Measurements from ENCODE around the gene CADM2.
"Not testable (repeated sequence)": the region's sequence is repeated elsewhere in the genome, so short reads cannot be mapped to it uniquely, and the experiment has no call there.

The CADM2 gene

DNA sequence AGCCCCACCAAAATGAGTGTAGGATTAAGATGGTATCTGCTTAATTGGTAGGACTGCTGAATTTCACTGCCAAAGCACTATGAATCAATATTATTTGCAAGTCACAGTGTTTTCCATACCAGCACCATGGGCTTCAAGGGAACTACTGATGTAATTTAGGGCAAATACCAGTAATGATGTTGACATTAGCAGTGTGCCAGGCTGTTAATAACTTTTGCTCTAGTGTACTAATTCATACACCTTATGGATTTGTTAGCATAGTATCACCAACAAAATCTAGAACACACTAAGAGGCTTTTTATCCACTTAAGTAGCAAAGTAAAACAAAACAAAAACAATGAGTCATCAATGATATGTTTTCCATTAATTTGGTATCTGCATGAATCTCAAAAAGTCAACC is 888.2 kb downstream of the CADM2 start:
- no peak for DNase-seq

DNA sequence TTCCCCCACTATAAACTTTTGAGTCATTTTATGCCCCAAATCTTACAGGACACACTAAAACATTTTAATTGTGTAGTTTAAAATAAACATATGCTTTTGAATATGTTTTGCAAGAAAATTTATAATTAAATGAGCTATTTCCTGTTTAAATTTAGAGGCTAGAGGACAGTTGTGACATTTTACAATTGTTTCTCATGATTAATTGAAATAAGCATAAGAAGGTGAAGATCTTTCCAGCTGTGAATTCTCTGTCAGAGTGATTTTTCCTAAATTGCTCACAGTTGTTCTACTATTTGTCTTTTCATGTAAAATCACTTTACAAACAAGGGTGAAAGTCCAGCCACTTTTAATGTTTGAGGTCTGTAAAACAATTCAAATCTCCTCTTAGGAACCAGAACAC is 892.3 kb downstream of the CADM2 start:
- DNase-seq, result no peak

DNA sequence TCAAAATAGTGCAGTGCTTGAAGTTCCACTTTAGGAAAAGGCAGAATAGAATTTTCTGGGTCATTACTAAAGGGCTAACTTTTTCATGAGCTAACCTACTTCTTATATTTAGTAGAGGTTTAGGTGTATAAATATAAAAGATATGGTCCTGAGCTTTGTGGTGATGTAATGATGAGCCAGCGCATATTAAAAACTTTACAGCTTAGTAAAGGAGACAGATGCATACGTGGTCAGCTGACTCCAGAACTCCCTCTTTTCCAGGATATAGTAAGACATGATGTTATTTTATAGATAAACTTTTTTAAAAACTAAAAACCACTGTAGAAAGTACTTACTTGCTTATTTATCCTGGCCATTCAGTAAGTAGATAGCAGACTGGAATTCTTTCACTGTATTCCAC is 895.0 kb downstream of the CADM2 start:
- DNase-seq, result no peak

DNA sequence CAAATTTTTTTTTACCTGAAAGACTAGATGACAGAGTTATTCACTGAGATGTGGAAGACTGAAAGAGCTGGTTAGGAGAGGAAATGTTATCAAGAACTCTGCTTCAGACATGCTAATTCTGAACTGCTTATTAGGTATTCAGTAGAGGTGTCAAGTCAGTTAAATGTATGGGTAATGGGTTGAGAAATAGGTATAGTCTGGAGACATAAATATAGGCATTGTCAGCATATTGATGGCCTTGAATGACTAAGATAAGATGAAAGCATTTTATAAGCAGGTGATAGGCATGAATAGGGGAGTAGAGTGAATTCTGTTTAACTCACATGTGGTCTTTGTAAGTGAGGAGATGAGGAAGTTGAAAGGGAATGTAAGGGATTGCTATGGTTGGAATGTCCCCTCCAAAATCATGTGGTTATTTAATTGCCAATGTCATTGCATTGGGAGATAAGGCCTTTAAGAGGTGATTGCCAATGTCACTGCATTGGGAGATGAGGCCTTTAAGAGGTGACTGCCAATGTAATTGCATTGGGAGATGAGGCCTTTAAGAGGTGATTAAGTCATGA is 904.2 kb downstream of the CADM2 start:
- DNase-seq, result no peak

DNA sequence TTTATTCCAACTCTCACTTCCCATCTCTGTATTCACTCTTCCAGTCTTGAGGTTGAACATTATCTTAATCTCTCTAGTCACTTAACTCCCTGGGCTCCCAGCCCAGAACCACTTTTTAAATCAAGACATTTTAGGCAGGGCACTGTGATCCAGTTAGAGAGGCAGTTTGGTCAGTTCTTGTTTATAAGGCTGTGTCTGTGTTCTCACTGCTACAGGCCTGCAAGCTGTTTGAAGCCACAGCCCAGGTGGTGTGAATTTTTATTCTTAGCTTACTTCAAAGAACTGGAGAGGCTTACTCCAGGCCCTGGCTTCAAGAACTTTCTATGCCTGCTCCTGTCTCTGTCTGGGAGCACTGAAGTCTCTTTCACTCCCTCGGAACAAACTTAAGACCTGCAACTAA is 906.1 kb downstream of the CADM2 start:
- no peak for DNase-seq

DNA sequence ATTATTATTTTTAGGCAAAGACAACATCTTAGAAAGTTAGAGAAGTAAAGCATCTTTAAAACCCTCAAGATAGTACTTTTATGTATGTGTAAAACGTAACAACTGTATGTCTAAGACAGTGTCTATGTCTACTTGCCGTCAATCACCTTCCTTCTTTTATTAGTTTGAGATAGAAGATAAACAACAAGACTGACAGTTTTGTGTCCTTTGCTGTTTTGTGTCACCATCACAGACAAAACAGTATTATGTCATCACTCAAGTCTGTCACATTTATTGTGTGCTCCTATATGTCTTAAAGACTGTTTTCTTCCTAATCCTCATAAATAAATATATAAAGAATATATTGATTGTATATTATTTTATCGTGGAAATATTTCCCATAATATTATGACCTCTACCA is 908.3 kb downstream of the CADM2 start:
- no peak for DNase-seq

DNA sequence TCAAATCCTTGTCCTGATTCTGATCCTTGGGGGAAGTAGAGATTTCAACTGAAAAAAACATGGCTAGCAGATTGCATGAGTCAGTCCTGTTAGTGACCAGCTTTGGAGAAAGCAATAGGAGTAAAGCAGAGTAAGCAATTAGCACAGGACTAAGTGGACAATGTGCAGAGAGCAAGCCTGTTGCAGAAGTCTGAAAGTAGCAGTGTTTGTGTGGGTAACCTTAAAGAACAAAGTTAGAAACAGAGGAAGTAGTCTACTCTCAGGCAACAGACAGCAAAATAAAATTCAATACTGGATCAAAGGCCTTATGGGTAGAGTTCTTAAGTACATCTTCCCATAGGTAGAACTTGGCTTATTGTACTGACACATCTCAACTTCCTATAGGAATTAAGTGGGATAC is 916.8 kb downstream of the CADM2 start:
- DNase-seq, result no peak

DNA sequence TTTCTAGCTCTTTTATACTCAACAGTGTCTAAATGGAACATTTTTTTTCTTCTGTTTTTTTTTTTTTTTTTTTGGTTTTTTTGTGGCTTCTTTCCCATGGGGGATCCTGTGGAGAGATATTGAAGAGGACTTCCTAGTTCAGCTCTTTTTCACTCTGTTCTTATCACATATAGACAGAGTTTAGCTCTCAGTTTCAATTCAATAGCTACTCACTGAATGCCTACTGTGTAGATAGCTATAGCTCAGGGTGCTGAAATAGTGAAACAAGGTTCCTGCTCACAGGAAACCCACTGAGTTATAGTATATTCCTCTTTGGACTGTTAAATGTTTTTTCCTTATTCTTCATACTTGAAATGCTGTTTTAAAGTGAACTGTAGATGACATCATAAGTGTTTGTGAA is 918.8 kb downstream of the CADM2 start:
- no peak for DNase-seq

DNA sequence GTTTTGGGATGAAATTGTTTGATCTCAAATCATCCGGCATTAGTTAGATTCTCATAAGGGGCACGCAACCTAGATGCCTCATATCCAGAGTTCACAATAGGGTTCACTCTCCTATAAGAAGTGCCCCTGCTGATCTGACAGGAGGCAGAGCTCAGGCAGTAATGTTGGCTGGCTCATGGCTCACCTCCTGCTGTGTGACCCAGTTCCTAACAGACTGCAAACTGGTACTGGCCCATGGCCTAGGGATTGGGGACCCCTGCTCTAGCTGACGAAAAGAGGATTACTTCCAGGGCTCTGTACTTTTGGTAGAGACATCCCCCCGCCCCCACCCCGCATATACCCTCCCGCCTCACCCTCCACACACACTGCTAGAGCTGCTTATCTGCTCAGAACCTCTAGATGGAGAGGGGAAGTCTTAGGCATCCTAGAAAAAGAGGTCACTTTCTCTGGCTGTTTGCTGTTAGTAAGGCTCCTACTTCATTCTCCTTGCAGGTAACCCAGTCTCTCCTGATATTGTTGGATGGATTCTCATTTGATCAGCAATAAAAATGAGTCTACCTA is 923.1 kb downstream of the CADM2 start:
- DNase-seq, result no peak

DNA sequence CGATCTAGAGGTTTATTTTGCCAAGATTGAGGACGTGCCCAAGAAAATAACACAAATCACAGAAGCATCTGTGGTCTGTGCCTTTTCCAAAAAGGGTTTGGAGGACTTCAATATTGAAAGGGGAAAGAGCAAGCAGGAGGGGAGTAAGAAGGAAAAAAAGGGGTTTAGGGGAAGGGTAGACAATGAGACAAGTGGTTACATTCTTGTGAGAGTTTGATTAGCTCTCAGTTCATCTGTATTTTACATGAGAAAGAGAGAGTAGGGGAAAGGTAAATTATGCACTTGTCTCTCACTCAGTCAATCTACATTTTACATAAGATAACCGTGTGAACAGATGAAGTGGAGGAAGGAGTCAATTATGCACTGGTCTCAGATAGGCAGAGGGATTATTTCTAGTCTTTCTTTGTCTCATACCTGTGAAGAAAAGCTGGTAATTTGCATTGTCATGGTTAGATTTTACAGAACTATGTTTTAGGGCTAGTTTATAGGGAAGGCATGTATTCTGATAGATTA is 931.3 kb downstream of the CADM2 start:
- DNase-seq, result no peak

DNA sequence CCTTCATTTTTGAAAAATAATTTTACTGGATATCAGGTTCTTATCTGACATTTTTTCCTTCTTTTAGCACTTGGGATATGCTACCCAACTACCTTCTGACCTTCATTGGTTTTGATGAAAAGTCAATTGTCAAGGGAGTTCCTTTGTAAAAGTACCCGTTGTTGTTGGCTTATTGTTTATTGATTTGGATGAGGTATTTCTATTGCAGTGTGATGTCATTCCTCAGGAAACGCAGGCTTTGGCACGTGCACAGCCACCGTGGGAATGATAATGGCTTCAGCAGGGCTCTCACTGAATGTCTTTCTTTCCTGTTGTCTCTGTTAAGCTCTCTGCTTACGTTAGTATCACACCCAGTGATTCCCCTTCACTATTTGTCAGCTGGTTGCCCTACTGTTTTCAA is 944.6 kb downstream of the CADM2 start:
- no peak for DNase-seq

DNA sequence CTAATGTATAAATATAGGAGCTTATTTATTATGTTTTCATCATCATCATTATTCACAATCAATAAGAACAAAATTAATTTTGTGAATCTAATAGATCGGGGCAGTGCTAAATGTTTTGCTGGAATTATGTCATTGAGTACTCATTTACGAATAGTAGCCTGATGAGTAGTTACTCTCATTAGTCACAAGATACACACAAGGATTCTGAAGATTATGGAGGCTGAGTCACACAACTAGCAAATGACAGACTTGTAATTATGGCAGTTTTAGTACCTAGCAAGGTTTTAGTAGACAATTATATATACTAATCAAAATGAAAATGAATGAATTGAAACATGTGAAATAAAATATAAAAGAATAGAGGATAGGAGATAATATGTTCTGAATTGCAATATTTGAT is 954.2 kb downstream of the CADM2 start:
- DNase-seq, result no peak

DNA sequence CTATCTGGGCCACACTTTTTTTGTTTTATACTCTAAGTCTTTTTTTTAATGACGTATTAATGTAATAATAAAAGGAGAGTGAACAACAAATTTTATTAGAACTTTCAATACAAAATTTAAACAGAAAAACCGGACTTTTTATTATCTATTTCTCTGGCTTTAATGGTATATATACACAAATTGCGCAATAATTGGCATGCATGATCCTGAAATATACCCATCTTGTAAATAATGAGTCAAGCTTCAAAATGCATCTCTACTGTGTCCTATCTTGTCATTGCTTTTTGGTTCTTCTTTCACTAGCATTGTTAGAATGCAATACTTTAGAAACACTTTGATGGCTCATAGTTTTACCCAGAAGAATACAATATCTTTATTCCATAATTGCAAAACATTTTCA is 963.6 kb downstream of the CADM2 start:
- DNase-seq, result no peak

DNA sequence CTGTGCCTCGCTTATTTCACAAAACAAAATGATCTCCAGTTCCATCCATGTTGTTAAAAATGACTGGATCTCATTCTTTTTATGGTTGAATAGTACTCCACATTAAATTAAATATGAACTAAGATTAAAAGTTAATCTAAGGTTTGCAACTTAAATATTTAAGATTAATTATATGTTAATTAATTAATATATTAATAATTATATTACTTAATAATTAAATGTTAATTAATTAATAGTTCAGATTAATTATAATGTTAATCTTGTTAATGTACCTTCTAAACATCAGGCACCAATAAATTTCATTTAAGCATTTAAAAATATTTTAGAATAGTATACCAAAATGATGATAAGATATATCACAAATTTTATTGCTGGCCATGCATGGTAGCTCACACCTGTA is 971.9 kb downstream of the CADM2 start:
- no peak for DNase-seq

DNA sequence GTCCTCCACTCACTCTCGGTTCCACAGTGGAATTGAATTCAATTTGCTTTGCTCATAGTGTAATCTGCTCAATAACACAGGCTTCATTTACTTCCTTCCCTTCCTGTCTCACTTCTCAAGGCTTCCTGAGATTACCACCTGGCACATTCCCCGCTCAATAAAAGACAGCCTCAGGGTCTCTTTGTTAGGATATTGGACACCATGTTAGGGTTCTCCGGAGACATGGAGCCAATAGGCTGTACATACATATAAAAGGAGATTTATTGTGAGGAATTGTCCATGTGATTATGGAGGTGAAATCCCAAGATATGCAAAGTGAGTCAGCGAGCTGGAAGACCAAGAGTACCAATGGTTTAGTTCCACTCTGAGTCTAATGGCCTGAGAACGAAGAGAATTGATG is 974.5 kb downstream of the CADM2 start:
- DNase-seq, result no peak

DNA sequence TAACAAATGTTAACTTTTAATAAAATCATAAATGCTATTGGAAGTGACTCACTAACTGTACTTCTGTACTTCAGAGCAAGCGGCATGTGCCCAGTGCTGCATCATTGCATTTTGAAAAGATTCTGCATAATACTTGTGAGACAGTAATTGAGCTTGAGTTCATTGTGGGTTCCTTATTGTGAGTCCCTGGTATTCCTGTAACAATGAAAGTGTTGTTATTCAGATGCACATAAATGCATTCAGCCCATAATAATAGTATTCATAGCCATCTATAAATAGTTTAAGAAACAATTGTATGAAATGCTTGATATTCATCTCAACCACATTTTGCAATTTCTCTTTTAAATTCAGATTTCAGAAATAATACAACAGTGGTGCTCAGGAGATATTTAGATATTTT is 976.4 kb downstream of the CADM2 start:
- no peak for DNase-seq

DNA sequence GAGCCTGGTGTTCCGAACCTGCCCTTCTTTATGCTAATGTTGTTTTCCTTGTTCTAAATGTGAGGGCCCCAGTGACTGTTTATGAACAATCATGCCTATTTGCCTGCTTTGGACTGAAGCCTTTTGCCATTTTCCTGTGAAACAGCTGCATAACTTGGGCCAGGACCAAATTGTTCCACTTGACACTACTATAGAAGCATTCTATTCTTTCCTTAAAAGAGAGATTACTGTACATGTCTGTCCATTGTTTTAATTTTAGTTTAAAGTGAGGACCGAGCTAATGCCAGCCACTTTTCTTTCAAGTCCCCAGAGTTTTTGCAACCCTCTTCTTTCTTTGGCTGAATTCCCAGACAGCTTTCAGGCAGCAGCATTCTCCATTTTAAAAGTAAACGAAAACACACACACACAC is 980.3 kb downstream of the CADM2 start:
- DNase-seq, result no peak

DNA sequence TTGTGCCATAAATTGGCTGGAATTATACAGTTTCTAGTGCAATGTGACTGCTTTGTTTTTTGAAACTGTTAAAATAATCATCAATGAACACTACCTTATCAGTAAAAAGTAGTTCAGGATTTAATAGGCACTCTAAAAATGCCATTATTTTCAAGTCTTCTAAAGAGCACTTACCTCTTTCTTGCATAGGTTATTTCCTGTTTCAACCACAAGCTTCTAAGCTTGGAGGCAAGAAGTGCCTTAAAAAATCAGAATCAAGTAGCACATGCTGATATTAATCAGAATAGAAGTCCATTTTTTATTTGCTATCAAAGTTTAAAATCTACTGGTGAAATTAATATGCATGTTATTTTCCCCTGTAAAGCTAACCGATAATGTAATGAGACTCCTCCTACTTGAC is 991.6 kb downstream of the CADM2 start:
- DNase-seq, result no peak

DNA sequence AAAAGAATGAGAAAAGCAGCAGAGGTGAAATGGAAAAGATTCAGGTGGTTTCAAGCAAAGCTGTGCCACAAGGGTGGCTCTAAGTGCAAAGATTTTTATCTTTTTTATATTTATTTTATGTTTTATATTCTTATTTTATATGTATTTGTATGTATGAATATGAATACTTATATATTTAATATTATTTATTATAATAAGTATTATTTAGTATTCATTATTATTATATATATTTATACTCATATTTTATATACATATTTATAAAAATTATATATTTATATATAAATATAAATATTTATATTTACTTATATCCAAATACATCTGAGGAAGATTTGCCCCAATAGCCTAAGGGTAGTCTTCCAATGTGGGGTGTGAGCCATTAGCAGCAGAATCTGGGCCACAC is 1002.0 kb downstream of the CADM2 start:
- DNase-seq, result no peak

DNA sequence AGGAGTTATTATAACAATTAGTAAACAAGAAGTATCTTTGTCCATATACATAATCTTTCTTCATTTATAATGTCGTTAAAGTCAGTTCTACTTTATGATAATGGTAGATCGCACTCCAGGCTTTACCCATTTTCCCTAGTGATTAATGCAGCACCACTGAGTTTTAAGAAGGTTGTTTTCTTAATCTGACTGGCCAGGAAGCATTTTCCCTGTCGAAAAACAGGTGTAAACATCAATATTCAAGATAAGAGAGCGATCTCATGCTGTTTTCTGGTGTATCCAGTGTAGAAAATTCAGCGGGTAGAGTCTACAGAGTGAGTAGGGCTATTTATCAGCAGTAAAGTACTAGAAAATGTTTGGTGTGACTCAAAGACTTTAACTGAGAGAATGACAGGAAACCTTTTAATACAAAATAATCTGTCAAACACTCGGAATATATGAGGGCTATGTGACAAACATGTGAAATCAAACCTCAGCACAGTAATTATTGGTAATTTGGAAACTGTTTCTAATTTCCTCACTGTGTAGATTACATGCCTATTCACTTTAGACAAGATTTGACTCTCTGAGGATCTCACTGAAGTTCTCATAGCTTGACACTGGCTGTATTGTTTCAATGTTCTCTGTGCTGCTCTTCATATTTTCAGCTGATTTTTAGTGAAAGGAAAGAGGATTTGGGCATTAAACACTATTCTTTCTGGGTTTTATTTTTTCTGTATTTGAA is 1019.0 kb downstream of the CADM2 start:
- DNase-seq, result no peak

DNA sequence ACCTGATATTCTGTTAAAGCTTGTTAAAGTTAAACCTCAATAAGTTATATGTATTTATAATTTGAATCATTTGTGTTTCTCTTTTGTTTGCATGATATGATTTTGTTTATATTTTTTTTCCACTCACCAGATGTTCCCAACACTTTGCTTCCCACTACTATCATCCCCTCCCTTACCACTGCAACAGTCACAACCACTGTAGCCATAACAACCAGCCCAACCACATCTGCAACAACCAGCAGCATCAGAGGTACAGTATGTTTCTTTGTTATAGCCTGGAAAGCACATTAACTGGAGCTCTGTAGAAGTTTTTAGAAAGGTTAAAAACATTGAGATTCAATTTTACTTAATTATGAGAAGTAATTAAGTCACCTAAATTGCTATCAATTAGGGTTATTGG is 1020.2 kb downstream of the CADM2 start:
- no peak for DNase-seq

DNA sequence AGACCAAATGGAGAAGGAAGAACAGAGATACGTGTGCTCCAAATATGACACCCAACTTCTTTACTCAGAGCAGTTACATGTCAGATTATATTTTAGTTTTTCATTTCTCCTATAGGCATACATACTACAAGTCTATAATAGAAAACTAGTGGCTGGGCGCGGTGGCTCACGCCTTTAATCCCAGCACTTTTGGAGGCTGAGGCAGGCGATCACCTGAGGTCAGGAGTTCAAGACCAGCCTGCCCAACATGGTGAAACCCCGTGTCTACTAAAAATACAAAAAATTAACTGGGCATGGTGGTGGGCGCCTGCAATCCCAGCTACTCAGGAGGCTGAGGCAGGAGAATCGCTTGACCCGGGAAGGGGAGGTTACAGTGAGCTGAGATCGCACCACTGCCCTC is 1030.8 kb downstream of the CADM2 start:
- not testable (repeated sequence) for DNase-seq

DNA sequence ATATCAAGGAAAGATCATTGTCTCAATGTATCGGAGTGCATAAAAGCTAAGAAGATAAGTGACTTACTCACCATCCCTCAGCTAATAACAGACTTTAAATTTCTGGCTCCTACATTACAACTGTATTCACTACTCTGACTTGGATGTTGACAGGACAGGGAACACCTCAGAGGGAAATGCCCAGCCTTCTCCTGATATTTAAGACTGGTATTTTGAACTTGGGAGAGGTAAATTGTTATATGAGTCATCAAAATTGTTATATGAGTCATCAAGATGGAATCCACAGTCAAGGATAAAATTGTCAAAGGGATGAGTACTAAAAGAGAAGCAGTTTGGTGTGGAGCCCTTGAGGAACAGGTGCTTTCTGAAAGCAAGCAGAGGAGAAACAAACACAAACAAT is 1070.8 kb downstream of the CADM2 start:
- DNase-seq, result no peak

DNA sequence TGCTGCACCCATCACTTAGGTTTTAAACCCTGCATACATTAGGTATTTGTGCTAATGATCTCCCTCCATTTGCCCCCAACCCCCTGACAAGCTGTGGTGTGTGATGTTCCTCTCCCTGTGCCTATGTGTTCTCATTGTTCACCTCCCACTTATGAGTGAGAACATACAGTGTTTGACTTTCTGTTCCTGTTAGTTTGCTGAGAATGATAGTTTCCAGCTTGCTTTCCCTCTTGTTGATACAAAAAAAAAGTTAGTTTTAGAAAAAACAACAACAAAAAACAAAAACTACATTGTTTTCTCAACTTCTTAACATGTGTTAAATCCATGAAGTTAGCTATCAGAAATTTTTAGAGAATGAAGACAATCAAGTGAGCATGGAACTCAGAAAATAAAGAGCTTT is 1079.1 kb downstream of the CADM2 start:
- DNase-seq, result no peak

All from suppressor macrophage treated with lipopolysaccharide for 4 hours (primary cell).